ENCODE data around the gene MAP3K19.

DNA sequence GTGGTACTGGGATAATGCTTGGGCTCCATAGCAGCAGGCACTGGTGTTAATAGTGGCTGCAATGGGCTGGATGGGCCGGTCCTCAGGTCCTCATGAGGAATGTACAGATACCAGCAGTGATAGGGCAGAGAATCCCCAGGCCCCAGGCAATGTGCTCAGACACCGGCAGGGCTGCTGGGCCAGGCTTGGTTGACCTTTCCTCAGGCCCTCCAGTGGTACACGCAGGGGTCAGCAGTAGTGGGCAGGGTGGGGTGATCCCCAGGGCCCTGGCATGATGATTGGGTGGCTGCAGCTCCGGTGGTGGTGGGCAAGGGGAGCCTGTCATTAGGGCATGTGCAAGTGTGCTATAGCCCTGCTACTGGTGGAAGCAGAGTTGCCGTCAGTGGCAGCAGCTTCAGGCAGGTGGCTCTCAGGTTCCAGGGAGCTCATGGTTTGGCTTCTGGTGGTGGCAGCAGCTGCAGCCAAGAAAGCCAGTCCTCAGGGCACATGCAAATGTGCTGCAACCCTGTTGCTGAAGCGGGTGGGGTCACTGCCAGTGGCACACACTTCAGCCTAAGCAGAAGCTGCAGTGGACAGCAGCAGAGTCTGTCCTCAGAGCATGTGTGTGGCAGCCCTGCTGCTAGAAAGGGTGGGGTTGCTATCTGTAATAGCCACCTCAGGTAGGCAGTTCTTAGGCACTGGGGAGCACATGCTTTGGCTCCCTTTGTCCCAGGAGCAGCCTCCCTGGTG, 71.8 kb downstream of the MAP3K19 start:
- no peak for TF ChIP-seq POLR2A (IDR thresholded peaks at IDR 0.05; ENCODE audit: extremely low read depth, insufficient read length)
- no peak for TF ChIP-seq CTCF (IDR thresholded peaks at IDR 0.05; ENCODE audit: low read depth, low read length)
- no peak for TF ChIP-seq MAX (IDR thresholded peaks at IDR 0.05; ENCODE audit: low read depth, low read length)
- TF ChIP-seq MYC (IDR thresholded peaks at IDR 0.05; ENCODE audit: low read depth, low read length): no peak
